ENCODE results near the gene ROBO3. TPM values are rescaled to one million over a fixed set of nuclear protein-coding genes. Genes with fewer than 3 reads are reported as not detected.
A peak's percentile ranks its signal among the peaks of the same experiment; 100 is the strongest.

Gene ROBO3
- total RNA-seq, 1 experiment from 2014 or later, result 17.1 TPM

GRCh38 chr11:124891373-124891861 lies 26.2 kb downstream of the ROBO3 start:
- DNase-seq (ENCODE audit: low spot score), result no peak

GRCh38 chr11:124892146-124892545 lies 26.9 kb downstream of the ROBO3 start:
- DNase-seq (ENCODE audit: low spot score), result no peak

GRCh38 chr11:124892750-124893454 lies 27.7 kb downstream of the ROBO3 start:
- no peak for DNase-seq (ENCODE audit: low spot score)

- no peak for DNase-seq (ENCODE audit: low spot score)
These were observed 28.7 kb downstream of the ROBO3 start for GRCh38 chr11:124893781-124894401.

- no peak for DNase-seq (ENCODE audit: low spot score)
These were observed 29.6 kb downstream of the ROBO3 start for GRCh38 chr11:124894606-124895430.

GRCh38 chr11:124895471-124895971 lies 30.3 kb downstream of the ROBO3 start:
- DNase-seq (ENCODE audit: low spot score), result no peak

- DNase-seq (ENCODE audit: low spot score), result peak; percentile 46
These were observed 31.0 kb downstream of the ROBO3 start for GRCh38 chr11:124896071-124896750.

- peak; percentile 44 for DNase-seq (ENCODE audit: low spot score)
These were observed 31.7 kb downstream of the ROBO3 start for GRCh38 chr11:124896821-124897391.

GRCh38 chr11:124897674-124898262 lies 32.5 kb downstream of the ROBO3 start, which contains the start of gene ROBO4:
Gene ROBO4, minus strand, starts transcription at chr11:124897865. Its CDS starts 70 bp downstream, at chr11:124897795.
- DNase-seq (ENCODE audit: low spot score), result peak; percentile 37

GRCh38 chr11:124898263-124898680 lies 33.0 kb downstream of the ROBO3 start:
- DNase-seq (ENCODE audit: low spot score), result peak; percentile 93

- peak; percentile 69 for DNase-seq (ENCODE audit: low spot score)
These were observed 33.5 kb downstream of the ROBO3 start for GRCh38 chr11:124898711-124899110.

GRCh38 chr11:124899383-124900145 lies 34.3 kb downstream of the ROBO3 start:
- DNase-seq (ENCODE audit: low spot score), result peak; percentile 71

GRCh38 chr11:124900464-124900863 lies 35.2 kb downstream of the ROBO3 start:
- DNase-seq (ENCODE audit: low spot score), result peak; percentile 94

GRCh38 chr11:124902616-124903015 lies 37.4 kb downstream of the ROBO3 start:
- no peak for DNase-seq (ENCODE audit: low spot score)

GRCh38 chr11:124915541-124916369 lies 50.5 kb downstream of the ROBO3 start:
- DNase-seq (ENCODE audit: low spot score), result peak; percentile 40

- no peak for DNase-seq (ENCODE audit: low spot score)
These were observed 51.1 kb downstream of the ROBO3 start for GRCh38 chr11:124916370-124916710.

GRCh38 chr11:124917115-124917637 lies 51.9 kb downstream of the ROBO3 start:
- DNase-seq (ENCODE audit: low spot score), result no peak

- DNase-seq (ENCODE audit: low spot score), result no peak
These were observed 53.7 kb downstream of the ROBO3 start, which contains the start of gene HEPN1 for GRCh38 chr11:124918950-124919349. Gene HEPN1, plus strand, starts transcription at chr11:124919250.

GRCh38 chr11:124919898-124920297 lies 54.7 kb downstream of the ROBO3 start:
- no peak for DNase-seq (ENCODE audit: low spot score)

All from A172 (cell line).